Glutamatergic neuron (in vitro differentiated cells): Measurements from ENCODE around the gene COLQ. TPM values are rescaled to one million over a fixed set of nuclear protein-coding genes. Genes with fewer than 3 reads are reported as not detected.

Experiments
- DNase-seq: peaks from one replicate; pipeline ENCODE4 v3.0.0; 2022
- H3K27ac Mint-ChIP-seq: one replicate; pipeline ENCODE4 v1.8.0; 2020; ENCODE audit warnings: mild to moderate bottlenecking, mixed read lengths, inconsistent platforms; ENCODE audit not compliant: unreplicated experiment
- H3K27me3 Mint-ChIP-seq: one replicate; pipeline ENCODE4 v1.8.0; 2020; ENCODE audit warnings: mild to moderate bottlenecking, moderate library complexity, mixed read lengths, inconsistent platforms; ENCODE audit not compliant: unreplicated experiment
- H3K36me3 Mint-ChIP-seq: one replicate; pipeline ENCODE4 v1.8.0; 2020; ENCODE audit warnings: mild to moderate bottlenecking, mixed read lengths, inconsistent platforms; ENCODE audit not compliant: unreplicated experiment
- H3K4me1 Mint-ChIP-seq: one replicate; pipeline ENCODE4 v1.8.0; 2020; ENCODE audit warnings: mild to moderate bottlenecking, low read depth, mixed read lengths, inconsistent platforms; ENCODE audit not compliant: unreplicated experiment
- H3K4me3 Mint-ChIP-seq: one replicate; pipeline ENCODE4 v1.8.0; 2020; ENCODE audit warnings: mild to moderate bottlenecking, mixed read lengths, inconsistent platforms; ENCODE audit not compliant: unreplicated experiment
- H3K9me3 Mint-ChIP-seq: one replicate; pipeline ENCODE4 v1.8.0; 2020; ENCODE audit warnings: mild to moderate bottlenecking, moderate library complexity, mixed read lengths, inconsistent platforms; ENCODE audit not compliant: unreplicated experiment
- total RNA-seq: library from RNA; stranded (reverse); fragmentation: NEBNext Ultra II Directional; extraction: Animal tissue kit (Norgen Biotek cat#: 25700); gene quantifications from one replicate; pipeline ENCODE4 v1.2.1, GENCODE V29; 2021; ENCODE audit not compliant: unreplicated experiment
- TF ChIP-seq, protein P1 (sequence below): fragments of 200-600 bp; sonication (generic); IDR thresholded peaks from one replicate; pipeline ENCODE4 v1.5.0; 2021; ENCODE audit not compliant: partially characterized antibody, unreplicated experiment

COLQ gene
- total RNA-seq, 1 donor from 2014 or later, result 4.8 TPM

- Mint-ChIP-seq H3K9me3 (no peaks in the 10 kb centered on the region), H3K4me3 (no peak overlapping the region), H3K4me1 (no peaks in the 10 kb centered on the region), H3K36me3 (no peaks in the 10 kb centered on the region), H3K27me3 (peaks cover 4% of the 10 kb centered on the region), H3K27ac (no peak overlapping the region)
- no peak for DNase-seq
- TF ChIP-seq, protein P1, sequence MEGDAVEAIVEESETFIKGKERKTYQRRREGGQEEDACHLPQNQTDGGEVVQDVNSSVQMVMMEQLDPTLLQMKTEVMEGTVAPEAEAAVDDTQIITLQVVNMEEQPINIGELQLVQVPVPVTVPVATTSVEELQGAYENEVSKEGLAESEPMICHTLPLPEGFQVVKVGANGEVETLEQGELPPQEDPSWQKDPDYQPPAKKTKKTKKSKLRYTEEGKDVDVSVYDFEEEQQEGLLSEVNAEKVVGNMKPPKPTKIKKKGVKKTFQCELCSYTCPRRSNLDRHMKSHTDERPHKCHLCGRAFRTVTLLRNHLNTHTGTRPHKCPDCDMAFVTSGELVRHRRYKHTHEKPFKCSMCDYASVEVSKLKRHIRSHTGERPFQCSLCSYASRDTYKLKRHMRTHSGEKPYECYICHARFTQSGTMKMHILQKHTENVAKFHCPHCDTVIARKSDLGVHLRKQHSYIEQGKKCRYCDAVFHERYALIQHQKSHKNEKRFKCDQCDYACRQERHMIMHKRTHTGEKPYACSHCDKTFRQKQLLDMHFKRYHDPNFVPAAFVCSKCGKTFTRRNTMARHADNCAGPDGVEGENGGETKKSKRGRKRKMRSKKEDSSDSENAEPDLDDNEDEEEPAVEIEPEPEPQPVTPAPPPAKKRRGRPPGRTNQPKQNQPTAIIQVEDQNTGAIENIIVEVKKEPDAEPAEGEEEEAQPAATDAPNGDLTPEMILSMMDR, result no peak
These were observed 35.0 kb upstream of the COLQ start for GRCh38 chr3:15556512-15556911.

DNA sequence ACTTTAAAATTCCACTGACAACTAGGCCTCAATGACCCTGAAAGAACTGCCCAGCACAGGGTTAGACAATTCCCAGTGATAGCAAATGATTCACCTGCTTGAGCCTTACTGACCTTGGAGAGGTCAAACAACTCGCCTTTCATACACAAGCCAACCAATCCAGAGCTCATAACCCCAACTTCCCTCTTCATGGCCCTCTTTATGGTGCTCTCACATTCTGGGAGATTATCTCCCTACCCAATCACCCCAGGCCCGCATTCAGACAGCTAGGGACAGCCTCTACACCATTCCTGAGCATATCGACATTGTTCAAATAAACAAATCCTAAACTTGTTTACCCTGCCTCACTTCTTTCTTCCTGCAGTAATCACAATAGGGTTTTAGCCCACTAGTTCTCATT is 32.2 kb upstream of the COLQ start:
- TF ChIP-seq, protein P1, result no peak
- no peak overlapping the region for H3K27ac Mint-ChIP-seq
- peaks cover 6% of the 10 kb centered on the region for H3K27me3 Mint-ChIP-seq
- peaks cover 9% of the 10 kb centered on the region for H3K36me3 Mint-ChIP-seq
- no peak for DNase-seq
- H3K4me1 Mint-ChIP-seq, result no peaks in the 10 kb centered on the region
- H3K9me3 Mint-ChIP-seq, result peaks cover 2% of the 10 kb centered on the region
- H3K4me3 Mint-ChIP-seq, result no peak overlapping the region

DNA sequence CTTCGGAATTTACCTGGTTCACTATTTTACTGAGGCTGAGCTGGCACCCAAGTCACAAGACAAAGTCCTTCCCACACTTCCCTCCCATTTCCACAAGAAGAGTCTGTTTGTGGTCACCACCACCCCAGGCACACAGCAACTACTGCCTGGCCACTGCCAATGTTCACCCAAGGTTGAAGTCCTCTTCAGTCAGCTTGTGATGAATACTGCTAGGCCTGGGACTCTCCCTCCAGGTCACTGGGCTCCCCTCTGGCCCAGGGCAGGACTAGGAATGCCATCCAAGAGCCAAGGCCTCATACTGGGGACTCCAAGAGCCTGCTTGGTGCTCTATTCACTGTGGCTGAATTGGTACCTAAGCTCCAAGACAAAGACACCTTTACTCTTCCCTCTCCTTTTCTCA is 30.4 kb upstream of the COLQ start:
- peaks cover 17% of the 10 kb centered on the region for H3K36me3 Mint-ChIP-seq
- peaks cover 2% of the 10 kb centered on the region for H3K9me3 Mint-ChIP-seq
- H3K4me3 Mint-ChIP-seq, result no peak overlapping the region
- H3K27ac Mint-ChIP-seq, result no peak overlapping the region
- peaks cover 6% of the 10 kb centered on the region for H3K27me3 Mint-ChIP-seq
- no peak for DNase-seq
- H3K4me1 Mint-ChIP-seq, result no peaks in the 10 kb centered on the region
- TF ChIP-seq, protein P1, result no peak

DNA sequence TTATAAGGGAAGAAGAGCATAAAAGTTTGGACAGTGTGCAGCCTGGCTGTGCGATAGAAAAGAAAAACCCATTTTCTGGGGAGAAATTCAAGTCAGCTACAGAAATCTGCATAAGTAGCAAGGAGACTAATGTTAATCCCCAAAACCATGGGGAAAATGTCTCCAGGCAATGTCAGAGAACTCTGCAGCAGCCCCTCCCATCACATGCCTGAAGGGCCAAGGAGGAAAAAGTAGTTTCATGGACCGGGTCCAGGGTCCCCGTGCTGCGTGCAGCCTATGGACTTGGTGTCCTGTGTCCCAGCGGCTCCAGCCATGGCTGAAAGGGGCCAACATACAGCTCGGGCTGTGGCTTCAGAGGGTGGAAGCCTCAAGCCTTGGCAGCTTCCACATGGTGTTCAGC is 28.3 kb upstream of the COLQ start:
- H3K27me3 Mint-ChIP-seq, result peaks cover 6% of the 10 kb centered on the region
- TF ChIP-seq, protein P1, result no peak
- H3K36me3 Mint-ChIP-seq, result peaks cover 23% of the 10 kb centered on the region
- H3K4me3 Mint-ChIP-seq, result no peak overlapping the region
- H3K9me3 Mint-ChIP-seq, result peaks cover 2% of the 10 kb centered on the region
- no peaks in the 10 kb centered on the region for H3K4me1 Mint-ChIP-seq
- H3K27ac Mint-ChIP-seq, result no peak overlapping the region
- no peak for DNase-seq

GRCh38 chr3:15542614-15543013 is 21.1 kb upstream of the COLQ start:
- Mint-ChIP-seq H3K27me3 (peaks cover 3% of the 10 kb centered on the region), H3K27ac (no peak overlapping the region), H3K9me3 (no peaks in the 10 kb centered on the region), H3K36me3 (peaks cover 6% of the 10 kb centered on the region), H3K4me3 (no peak overlapping the region), H3K4me1 (peaks cover 31% of the 10 kb centered on the region)
- DNase-seq, result no peak
- TF ChIP-seq, protein P1, result no peak
